GM08714 (cell line): Measurements from ENCODE around the gene SLK.

Source experiments
- H3K4me3 ChIP-seq: fragments of 200-500 bp; sonication (Bioruptor generic); 2 replicates; pipeline ENCODE4 v1.5.1; 2014; ENCODE audit warnings: mild to moderate bottlenecking, low read length, inconsistent platforms
- ZNF274 ChIP-seq: IDR thresholded peaks from 2 replicates; pipeline ENCODE4 v1.6.1; 2012; ENCODE audit warnings: mild to moderate bottlenecking, low read depth, low read length

SLK gene

DNA sequence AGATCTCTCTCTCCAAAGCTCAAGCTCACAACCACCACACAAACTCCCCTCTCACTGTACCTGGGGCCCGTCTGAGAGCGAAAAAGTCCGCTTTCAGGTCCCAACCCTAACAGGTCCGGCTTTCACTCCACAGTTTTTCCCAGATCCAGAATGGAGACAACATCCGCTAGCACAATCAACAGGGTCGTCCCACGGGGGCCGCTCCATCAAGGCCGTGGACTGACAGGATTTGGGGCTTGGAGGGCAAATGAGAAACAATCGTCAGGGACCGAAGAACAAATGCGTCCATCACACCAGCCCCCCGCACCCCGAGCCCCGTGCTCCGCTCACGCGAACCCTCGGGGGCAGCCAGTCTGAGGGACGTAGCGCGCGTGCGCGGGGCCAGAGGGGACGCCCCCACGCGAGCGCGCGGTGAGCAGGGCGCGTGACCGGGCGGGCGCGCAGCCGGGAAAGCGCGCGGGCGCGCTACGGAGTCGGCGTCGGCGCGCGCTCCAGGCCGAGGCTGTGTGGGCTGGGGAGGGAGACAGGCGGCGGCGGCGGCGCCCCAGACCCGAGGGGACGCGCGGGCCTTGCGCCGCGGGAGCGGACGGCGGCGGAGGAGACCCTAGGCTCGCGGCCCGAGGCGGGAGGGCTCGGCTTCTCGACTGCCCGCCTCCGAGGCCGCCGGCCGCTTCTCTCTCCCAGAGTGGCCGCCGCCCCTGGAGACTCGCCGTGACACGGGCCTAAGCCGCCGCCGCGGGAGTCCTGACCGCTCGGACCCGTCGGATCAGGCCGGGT lies at the start of gene SLK:
Gene SLK, plus strand, starts transcription at position 470 of the 777 bp plus-strand sequence. CDS start 606 bp downstream, outside the sequence.
- H3K4me3 ChIP-seq: peak within 1 kb of the TSS; percentile 96
- TF ChIP-seq ZNF274: no peak

DNA sequence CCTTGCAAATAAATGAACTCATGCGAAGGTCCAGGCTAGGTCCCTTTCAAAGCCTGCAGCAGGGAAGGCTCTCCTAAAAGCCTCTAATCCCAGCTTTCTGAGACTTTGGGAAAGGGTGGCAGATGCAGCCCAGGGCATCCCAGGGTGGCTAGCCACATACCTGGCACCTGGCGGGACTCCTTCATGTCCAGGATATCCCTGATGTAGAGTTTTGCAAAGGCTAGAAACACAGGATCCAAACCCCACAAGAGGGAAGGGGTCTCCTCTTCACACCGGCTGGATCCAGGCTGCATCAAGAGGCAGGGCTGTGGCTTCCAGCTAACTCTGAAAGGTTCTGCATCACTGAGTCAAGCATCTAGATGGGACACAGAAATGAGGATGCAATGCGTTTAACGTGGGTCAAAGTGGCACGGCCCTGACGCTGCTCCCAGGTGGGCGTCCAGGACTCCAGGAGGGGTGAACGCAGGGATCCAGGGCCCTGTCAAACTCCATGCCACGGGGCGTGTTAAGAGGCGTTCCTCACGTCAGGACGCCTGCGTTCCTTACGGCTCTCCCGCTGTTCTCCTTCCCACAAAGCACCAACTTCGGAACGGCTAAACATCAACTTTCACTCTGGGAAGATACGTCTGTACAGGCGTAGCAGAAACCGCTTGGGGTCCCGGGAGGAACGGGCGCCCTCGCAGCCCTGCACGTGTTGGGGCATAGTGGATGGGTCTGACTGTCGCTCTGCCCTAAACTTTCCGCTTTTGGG lies 49.5 kb upstream of the SLK start:
- no peak for TF ChIP-seq ZNF274
- H3K4me3 ChIP-seq: peak overlapping the region; percentile 86

DNA sequence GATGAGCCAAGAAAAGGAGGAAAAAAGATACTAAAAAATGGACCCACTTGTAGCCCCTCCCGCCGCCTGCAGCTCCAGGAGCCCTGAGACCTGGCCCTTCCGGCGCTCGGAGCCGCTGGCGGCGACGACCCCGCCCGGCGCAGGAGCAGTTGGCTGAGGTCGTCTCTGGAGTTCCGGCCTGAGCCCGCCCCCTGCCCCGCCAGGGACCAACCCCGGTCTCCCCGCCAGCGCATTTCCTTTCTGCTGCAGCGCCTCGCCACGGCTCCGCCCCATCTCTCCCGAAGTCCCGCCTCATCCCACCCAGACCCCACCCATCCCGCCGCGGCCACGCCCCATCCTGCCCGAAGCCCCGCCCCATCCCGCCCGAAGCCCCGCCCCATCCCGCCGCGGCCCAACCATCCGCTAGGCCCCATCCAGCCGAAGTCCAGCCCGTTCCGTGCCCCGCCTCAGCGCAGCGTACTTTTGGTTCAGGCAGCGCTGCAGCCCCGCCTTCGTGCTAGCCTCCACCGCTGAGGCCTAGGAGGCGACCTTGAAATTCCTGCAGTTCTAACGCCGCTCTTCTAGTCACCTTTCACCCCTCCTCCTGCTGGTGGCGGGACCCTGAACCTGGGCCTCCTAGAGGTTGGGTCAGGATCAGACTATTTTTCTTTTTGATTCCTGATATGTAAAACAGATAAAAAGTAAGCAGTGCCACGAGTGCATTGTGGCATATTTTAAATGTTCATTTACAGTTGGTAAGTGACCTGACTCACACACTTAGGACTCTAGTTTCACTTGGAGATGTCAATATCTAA lies 48.7 kb upstream of the SLK start, which contains the start of gene STN1:
Gene STN1, minus strand, starts transcription at position 132 of the 794 bp plus-strand sequence. CDS start 590 bp downstream, outside the sequence.
- no peak for TF ChIP-seq ZNF274
- H3K4me3 ChIP-seq: peak within 1 kb of the TSS; percentile 86

DNA sequence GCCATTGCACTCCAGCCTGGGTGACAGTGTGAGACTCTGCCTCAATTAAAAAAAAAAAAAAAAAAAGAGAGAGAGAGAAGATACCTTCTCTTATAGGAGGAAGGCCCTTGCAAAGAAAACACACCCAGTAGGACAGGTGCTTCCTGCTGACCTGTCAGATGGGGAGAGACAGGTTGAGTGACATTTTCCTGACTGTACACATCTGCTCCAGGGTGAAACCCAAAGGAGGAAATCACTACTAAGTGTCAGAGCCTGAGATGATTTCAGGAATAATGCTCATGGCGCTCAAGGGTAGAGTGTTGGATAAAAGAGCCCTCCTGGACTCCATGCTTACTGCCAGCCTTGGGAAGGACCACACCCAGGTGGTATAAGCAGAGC lies 47.3 kb upstream of the SLK start:
- no peak for TF ChIP-seq ZNF274
- H3K4me3 ChIP-seq: no peak overlapping the region

DNA sequence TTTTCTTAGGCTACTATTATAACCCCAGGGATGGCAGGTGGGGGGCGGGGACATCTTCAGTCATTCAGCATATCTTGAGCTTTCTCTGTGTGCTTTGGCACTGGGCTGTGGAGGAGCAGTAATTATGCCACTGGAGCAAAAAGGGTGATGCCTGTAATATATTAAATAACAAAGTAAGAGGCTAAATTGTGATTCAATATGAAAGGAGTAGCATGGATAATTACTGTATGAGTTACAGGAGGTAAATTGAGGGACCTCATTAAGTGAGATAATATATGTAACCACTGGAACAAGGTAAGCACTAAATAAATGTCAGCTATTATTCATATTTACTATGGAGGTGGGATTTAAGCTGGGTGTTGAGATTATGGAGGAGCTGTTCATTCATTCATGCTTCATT lies 45.7 kb upstream of the SLK start:
- no peak for TF ChIP-seq ZNF274

DNA sequence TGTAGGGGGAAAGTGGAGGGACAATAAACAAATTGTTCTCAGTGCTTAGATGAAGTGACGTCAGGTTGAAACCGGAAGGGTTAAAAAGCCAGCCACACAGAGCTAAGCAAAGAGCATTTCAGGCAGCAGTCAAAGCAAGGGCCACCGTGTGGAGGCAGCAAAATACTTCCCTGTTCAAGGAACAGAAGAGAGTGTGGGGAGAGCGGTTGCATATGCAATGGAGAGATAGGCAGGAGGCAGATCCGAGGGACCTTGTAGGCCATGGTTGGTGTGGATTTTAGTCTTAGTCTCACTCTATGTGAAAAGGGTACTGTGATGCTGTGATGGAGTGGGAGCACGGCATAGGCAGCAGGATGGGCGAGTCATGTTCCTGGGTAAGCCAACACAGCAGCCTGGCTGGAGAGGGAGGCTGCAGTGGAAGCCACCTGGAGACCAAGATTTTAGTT lies 45.2 kb upstream of the SLK start:
- TF ChIP-seq ZNF274: no peak
- H3K4me3 ChIP-seq: no peak overlapping the region

More for the DNA sequence above, 45.7 kb upstream of the SLK start:
- H3K4me3 ChIP-seq: no peak overlapping the region

DNA sequence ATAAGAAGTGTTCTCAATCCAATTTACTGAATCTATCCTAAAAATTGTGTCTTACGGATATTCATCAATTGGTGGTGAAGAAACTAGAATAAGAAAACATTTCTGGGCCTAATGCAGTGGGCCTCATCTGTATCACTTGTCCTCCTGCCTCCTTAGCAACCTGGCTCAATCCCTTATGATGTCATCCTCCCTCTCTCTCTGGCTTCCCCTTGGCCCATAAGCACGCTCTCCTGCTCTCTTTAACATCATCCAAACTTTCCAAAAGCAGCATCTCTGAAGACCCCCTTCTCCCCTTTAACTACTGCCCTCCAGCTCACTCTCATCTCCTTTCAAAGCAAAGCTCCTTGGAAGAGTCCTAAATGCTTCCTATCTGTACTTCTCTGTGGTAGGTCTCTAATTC lies 44.3 kb upstream of the SLK start:
- TF ChIP-seq ZNF274: no peak
- H3K4me3 ChIP-seq: no peak overlapping the region

DNA sequence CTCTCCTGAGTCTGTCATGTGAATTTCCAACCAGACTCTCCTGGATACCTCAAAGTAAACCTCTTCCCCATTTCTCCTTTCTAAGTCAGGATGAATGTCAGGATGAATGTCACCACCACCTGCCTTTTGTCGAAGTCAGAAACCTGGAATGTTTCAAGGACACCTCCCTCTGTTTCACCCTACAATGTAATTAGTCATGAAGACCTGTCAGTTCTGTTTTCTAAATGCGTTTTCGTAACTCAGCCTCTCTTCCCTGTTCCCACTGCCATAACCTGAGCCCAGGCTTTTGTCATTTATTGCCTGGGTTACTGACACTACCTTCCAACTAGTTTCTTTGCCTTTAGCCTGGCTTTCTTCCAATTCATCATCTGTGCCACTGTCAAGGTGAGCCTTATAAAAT lies 43.4 kb upstream of the SLK start:
- TF ChIP-seq ZNF274: no peak

DNA sequence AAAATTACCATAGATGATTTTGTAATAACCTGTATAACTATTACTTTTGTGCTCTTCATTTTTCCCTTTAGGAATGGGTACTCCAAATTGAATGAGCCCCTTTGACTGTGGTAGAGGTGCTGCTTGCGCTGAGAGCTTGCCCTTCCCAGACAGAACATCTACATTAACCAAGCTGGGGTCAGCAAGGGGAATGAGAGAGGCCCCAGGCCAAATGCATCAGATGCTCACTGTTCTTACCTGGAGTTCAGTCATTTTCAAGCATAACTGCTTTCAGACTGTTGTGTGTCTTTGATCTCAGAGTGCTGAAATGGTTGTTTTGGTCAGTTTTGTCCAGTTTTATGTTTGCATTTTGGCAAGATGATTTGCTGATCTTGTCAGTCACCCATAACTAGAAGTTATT lies 41.3 kb upstream of the SLK start:
- TF ChIP-seq ZNF274: no peak

More for the DNA sequence above, 43.4 kb upstream of the SLK start:
- no peak overlapping the region for H3K4me3 ChIP-seq

DNA sequence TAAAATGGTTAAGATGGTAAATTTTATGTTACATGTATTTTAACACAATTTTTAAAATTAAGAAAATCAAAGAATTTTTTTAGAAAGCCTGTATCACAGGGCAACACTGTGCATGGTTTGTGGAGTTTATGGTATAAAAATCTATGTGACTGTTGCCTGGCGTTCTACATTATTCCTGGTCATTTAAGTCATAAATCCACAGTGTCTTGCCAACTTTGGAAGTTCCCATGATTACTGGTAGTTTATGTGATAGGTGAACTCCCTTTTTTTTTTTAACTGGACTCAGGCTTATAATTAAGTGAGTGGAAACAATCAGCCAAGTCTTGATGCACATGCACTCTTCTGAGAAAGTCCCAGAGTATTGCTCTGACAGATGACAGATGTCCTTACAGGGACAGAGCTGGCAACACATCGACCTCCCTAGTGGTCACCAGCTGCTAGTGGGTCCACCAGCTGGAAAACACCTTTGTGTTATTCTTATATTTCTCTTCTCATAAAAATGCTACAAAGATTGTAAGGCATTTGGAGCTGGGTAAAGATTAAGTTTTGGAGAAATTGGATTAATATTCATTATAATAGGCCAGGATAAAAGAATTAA lies 40.1 kb upstream of the SLK start:
- TF ChIP-seq ZNF274: no peak

More for the DNA sequence above, 41.3 kb upstream of the SLK start:
- H3K4me3 ChIP-seq: no peak overlapping the region

DNA sequence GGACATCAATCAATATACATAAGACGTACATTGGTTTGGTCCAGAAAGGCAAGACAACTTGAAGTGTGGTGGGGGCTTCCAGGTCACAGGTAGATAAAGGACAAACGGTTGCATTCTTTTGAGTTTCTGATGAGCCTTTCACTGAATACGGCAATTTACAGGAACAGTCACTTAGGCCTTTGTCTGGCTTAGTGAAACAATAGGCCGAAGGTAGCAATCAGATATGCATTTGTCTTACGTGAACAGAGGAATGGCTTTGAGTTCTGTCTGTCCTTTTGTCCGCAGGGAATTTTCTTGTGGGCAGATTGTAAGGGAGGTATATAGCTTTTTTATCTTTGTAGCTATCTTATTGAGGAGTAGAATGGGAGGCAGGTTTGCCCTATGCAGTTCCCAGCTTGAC lies 38.2 kb upstream of the SLK start:
- H3K4me3 ChIP-seq: no peak overlapping the region
- TF ChIP-seq ZNF274: no peak

More for the DNA sequence above, 40.1 kb upstream of the SLK start:
- no peak overlapping the region for H3K4me3 ChIP-seq

DNA sequence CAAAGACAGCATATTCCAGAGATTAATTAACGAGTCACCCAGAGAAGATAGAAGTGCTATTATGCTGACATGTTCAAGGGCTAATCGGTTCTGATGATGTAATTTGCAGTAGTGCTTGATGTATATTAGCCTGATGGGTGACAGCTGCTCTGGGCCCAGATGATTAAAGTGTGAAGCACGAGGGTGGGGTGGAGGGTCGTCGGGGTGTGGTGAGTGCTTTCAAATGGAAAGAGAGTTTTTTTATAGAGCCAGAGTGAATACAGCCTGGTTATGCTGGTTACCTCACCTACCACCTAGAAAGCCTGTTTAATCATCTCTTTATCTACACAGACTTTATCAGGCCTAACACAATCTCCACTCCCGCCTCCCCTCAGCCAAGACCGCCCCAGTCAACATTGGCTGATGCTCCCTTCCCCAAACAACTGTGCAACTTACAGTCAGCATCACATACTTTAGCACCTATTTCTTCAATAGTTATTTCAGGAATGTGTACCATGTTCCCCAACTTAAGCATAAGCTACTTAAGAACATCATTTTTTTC lies 37.5 kb upstream of the SLK start:
- no peak for TF ChIP-seq ZNF274

DNA sequence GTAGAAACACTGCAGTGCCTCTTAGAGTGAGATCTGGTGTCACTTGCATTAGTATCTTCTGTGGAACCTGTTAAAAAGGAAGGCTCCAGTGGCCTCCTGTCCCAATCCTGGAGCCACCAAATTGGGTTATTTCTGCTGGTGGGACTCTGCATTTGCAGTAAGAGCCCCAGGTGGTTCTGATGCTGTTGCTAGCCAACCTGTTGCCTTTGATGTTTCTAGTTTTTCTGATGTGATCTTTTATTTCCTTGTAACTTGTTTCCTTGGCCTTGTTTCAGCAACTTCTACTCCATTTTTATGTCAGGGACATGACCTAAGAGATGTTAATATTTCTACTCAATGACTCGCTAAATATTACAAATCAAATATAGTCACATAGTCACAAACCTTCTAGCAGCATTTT lies 36.5 kb upstream of the SLK start:
- no peak overlapping the region for H3K4me3 ChIP-seq
- no peak for TF ChIP-seq ZNF274

More for the DNA sequence above, 37.5 kb upstream of the SLK start:
- no peak overlapping the region for H3K4me3 ChIP-seq
